Endodermal cell (in vitro differentiated cells): ENCODE data around the gene MRM2. TPM values are rescaled to one million over a fixed set of nuclear protein-coding genes. Genes with fewer than 3 reads are reported as not detected.
A peak's percentile ranks its signal among the peaks of the same experiment; 100 is the strongest.

ENCODE experiments used
- DNase-seq: peaks from one replicate; pipeline ENCODE4 v3.0.0-alpha.2; 2017
- H3K27ac ChIP-seq: 2 replicates; pipeline ENCODE4 v1.5.1; 2013; ENCODE audit warnings: mild to moderate bottlenecking, low read depth, low read length, moderate library complexity
- H3K27me3 ChIP-seq: 2 replicates; pipeline ENCODE4 v1.6.1; 2013; ENCODE audit warnings: mild to moderate bottlenecking, low read length, moderate library complexity; ENCODE audit not compliant: insufficient read depth, control insufficient read depth, poor library complexity, severe bottlenecking
- H3K36me3 ChIP-seq: 2 replicates; pipeline ENCODE4 v1.7.0; 2013; ENCODE audit warnings: mild to moderate bottlenecking, low read length, moderate library complexity; ENCODE audit not compliant: control insufficient read depth, insufficient read depth
- H3K4me1 ChIP-seq: one replicate; pipeline ENCODE4 v1.7.0; 2013; ENCODE audit warnings: low read length; ENCODE audit not compliant: control insufficient read depth, insufficient read depth
- H3K4me3 ChIP-seq: 2 replicates; pipeline ENCODE4 v1.5.1; 2013; ENCODE audit warnings: mild to moderate bottlenecking, low read length, moderate library complexity
- H3K9ac ChIP-seq: 2 replicates; pipeline ENCODE4 v1.6.1; 2013; ENCODE audit warnings: mild to moderate bottlenecking, low read length, moderate library complexity; ENCODE audit not compliant: poor library complexity, severe bottlenecking; ENCODE audit errors: extremely low read depth
- H3K9me3 ChIP-seq: 2 replicates; pipeline ENCODE4 v1.6.1; 2013; ENCODE audit warnings: mild to moderate bottlenecking, low read length, moderate library complexity; ENCODE audit not compliant: control insufficient read depth
- H3K27ac Mint-ChIP-seq: 2 replicates; pipeline ENCODE4 v1.8.0; 2020; ENCODE audit warnings: mixed read lengths
- H3K27me3 Mint-ChIP-seq: 2 replicates; pipeline ENCODE4 v1.8.0; 2021; ENCODE audit warnings: mild to moderate bottlenecking, mixed read lengths; ENCODE audit not compliant: insufficient read depth
- H3K36me3 Mint-ChIP-seq: 2 replicates; pipeline ENCODE4 v1.8.0; 2020; ENCODE audit warnings: low read depth, mixed read lengths
- H3K4me1 Mint-ChIP-seq: 2 replicates; pipeline ENCODE4 v1.8.0; 2020; ENCODE audit warnings: mixed read lengths
- H3K4me3 Mint-ChIP-seq: 2 replicates; pipeline ENCODE4 v1.8.0; 2020; ENCODE audit warnings: mild to moderate bottlenecking, moderate library complexity, mixed read lengths
- H3K9me3 Mint-ChIP-seq: 2 replicates; pipeline ENCODE4 v1.8.0; 2020; ENCODE audit warnings: mild to moderate bottlenecking, mixed read lengths
- CTCF ChIP-seq: fragments of 200-600 bp; sonication (generic); conservative IDR thresholded peaks from 2 replicates; pipeline ENCODE4 v1.5.0; 2021; ENCODE audit warnings: antibody characterized with exemption, mild to moderate bottlenecking
- WGBS, 2 experiments: methylation state at CpG; one replicate each; pipeline versions ENCODE4 v1.1.5 to v1.1.7; 2013; ENCODE audit warnings: missing lambda C conversion rate in 2 of 2, mixed read lengths in 1 of 2; ENCODE audit not compliant: insufficient coverage in 1 of 2, insufficient read length in 1 of 2; 5-methylcytosine and 5-hydroxymethylcytosine counted together
- total RNA-seq, 2 donors: library from RNA; stranded (reverse); fragmentation: NEBNext Ultra II Directional in 1 of 2; extraction: Animal tissue kit (Norgen Biotek cat#: 25700) in 1 of 2; gene quantifications; 2 replicates in 1 of 2; 3 replicates in 1 of 2; pipeline ENCODE4 v1.2.1, GENCODE V29; 2021

MRM2 gene
- total RNA-seq, 2 donors from 2014 or later, result 38.9 TPM

- 4 to 12% methylated on average over 10 to 46 of the region's 46 CpGs for WGBS, 2 experiments
Measured at GRCh38 chr7:2231992-2232765, 9.8 kb downstream of the MRM2 start.

GRCh38 chr7:2230882-2231281 lies 11.1 kb downstream of the MRM2 start:
- TF ChIP-seq CTCF, result no peak
- no peaks in the 10 kb centered on the region for H3K9me3 Mint-ChIP-seq
- no peak for DNase-seq
- Histone ChIP-seq H3K4me1 (no peaks in the 10 kb centered on the region), H3K27me3 (no peaks in the 10 kb centered on the region), H3K4me3 (no peak overlapping the region), H3K9ac (no peak overlapping the region), H3K36me3 (peaks cover 63% of the 10 kb centered on the region), H3K9me3 (no peaks in the 10 kb centered on the region), H3K27ac (no peak overlapping the region)
- no peaks in the 10 kb centered on the region for H3K27me3 Mint-ChIP-seq
- no peak overlapping the region for H3K4me3 Mint-ChIP-seq
- H3K27ac Mint-ChIP-seq, result peak overlapping the region; percentile 7
- 88 to 98% methylated on average over 6 to 9 of the region's 9 CpGs for WGBS, 2 experiments
- peaks cover 55% of the 10 kb centered on the region for H3K36me3 Mint-ChIP-seq
- peaks cover 9% of the 10 kb centered on the region for H3K4me1 Mint-ChIP-seq

More at GRCh38 chr7:2231992-2232765, 9.8 kb downstream of the MRM2 start:
- no peaks in the 10 kb centered on the region for H3K27me3 Mint-ChIP-seq
- H3K27ac Mint-ChIP-seq, result peak overlapping the region; percentile 85
- peak overlapping the region; percentile 86 for H3K9ac ChIP-seq
- peaks cover 52% of the 10 kb centered on the region for H3K36me3 Mint-ChIP-seq
- no peaks in the 10 kb centered on the region for H3K9me3 Mint-ChIP-seq
- peak overlapping the region; percentile 82 for H3K4me3 Mint-ChIP-seq
- peak; percentile 76 for DNase-seq
- TF ChIP-seq CTCF, result peak; percentile 47
- H3K4me1 Mint-ChIP-seq, result peaks cover 9% of the 10 kb centered on the region
- peak overlapping the region; percentile 82 for H3K4me3 ChIP-seq
- H3K36me3 ChIP-seq, result peaks cover 63% of the 10 kb centered on the region
- H3K4me1 ChIP-seq, result no peaks in the 10 kb centered on the region
- no peaks in the 10 kb centered on the region for H3K9me3 ChIP-seq
- H3K27ac ChIP-seq, result peak overlapping the region; percentile 26
- H3K27me3 ChIP-seq, result no peaks in the 10 kb centered on the region

GRCh38 chr7:2230226-2230625 lies 11.8 kb downstream of the MRM2 start:
- H3K4me1 ChIP-seq, result no peaks in the 10 kb centered on the region
- no peak overlapping the region for H3K4me3 Mint-ChIP-seq
- no peaks in the 10 kb centered on the region for H3K9me3 ChIP-seq
- DNase-seq, result no peak
- H3K27me3 ChIP-seq, result no peaks in the 10 kb centered on the region
- TF ChIP-seq CTCF, result no peak
- peaks cover 56% of the 10 kb centered on the region for H3K36me3 Mint-ChIP-seq
- no peak overlapping the region for H3K9ac ChIP-seq
- H3K4me3 ChIP-seq, result no peak overlapping the region
- H3K27ac Mint-ChIP-seq, result peak overlapping the region; percentile 72
- peaks cover 9% of the 10 kb centered on the region for H3K4me1 Mint-ChIP-seq
- no peak overlapping the region for H3K27ac ChIP-seq
- 95 to 100% methylated on average over 7 to 8 of the region's 8 CpGs for WGBS, 2 experiments
- H3K36me3 ChIP-seq, result peaks cover 63% of the 10 kb centered on the region
- no peaks in the 10 kb centered on the region for H3K27me3 Mint-ChIP-seq
- H3K9me3 Mint-ChIP-seq, result no peaks in the 10 kb centered on the region
